Left ventricle myocardium superior (tissue), 1 donor: ENCODE data around the gene SPATC1L. TPM values are rescaled to one million over a fixed set of nuclear protein-coding genes. Genes with fewer than 3 reads are reported as not detected.
"Not testable (repeated sequence)": the region's sequence is repeated elsewhere in the genome, so short reads cannot be mapped to it uniquely, and the experiment has no call there.

Experiments used
- ATAC-seq: fragments of 200-7000 bp; cut with Tn5 transposase; one replicate; pipeline ENCODE4 v1.9.1; 2020; ENCODE audit warnings: mild to moderate bottlenecking, moderate library complexity
- DNase-seq: peaks from one replicate; pipeline ENCODE4 v3.0.0-alpha.2; 2020
- intact Hi-C: fragments of 100-400 bp; cut with micrococcal nuclease; formaldehyde crosslinking; loops from one replicate; pipeline ENCODE4 v1.11.0; 2022
- total RNA-seq: library from RNA; stranded (reverse); fragmentation: NEBNext Ultra II Directional; extraction: Animal tissue kit (Norgen Biotek cat#: 25700); gene quantifications from one replicate; pipeline ENCODE4 v1.2.1, GENCODE V29; 2021
- donor health status: DM: no; HTN: yes; CAD: no; lungs with severe emphysema.

Gene SPATC1L
- total RNA-seq, 1 donor from 2014 or later = 12.0 TPM

DNA sequence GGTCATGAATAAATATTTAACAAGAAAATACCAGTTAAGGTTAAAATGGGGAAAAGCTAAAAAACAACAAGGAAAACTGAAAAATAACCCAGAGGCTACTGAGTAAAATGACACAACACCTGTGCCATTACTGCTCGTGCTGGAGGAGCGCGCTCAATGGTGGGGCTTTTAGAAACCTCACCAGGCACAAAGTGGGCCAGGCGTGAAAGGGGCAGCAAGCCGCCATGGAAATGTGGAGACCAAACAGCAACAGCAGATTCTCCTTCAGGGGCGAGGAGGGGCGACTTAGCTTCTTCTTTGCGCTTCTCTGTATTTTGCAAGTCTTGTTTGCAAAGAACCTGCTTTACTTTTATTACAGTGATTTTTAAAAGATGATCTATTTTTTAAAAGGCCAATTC is 18.9 kb upstream of the SPATC1L start:
- no peak for DNase-seq
- intact Hi-C loops = no loop called here
- no peak for ATAC-seq

DNA sequence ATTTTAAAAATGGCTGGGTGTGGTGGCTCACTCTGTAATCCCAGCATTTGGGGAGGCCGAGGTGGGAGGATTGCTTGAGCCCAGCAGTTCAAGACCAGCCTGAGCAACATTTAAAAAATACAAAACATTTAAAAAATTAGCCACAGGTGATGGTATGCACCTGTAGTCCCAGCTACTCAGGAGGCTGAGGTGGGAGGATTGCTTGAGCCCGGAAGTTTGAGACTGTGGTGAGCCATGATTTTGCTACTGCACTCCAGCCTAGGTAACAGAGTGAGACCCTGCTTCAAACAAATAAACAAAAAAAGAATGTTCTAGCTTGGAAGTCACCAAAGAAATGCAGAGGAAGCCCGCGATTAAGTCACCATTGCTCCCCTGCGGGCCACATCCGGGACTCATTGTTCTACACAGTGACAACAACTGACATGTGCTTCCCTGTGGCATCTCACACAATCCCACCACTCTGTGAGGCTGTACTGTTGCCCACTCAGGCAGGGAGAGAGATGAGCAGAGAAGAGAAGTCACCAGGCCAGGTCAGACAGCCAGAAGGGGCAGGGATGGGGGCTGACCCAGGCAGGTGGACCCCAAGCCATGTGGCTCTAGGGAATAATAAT is 18.4 kb upstream of the SPATC1L start:
- DNase-seq = no peak
- intact Hi-C loops = no loop called here
- ATAC-seq = peak; percentile 48

DNA sequence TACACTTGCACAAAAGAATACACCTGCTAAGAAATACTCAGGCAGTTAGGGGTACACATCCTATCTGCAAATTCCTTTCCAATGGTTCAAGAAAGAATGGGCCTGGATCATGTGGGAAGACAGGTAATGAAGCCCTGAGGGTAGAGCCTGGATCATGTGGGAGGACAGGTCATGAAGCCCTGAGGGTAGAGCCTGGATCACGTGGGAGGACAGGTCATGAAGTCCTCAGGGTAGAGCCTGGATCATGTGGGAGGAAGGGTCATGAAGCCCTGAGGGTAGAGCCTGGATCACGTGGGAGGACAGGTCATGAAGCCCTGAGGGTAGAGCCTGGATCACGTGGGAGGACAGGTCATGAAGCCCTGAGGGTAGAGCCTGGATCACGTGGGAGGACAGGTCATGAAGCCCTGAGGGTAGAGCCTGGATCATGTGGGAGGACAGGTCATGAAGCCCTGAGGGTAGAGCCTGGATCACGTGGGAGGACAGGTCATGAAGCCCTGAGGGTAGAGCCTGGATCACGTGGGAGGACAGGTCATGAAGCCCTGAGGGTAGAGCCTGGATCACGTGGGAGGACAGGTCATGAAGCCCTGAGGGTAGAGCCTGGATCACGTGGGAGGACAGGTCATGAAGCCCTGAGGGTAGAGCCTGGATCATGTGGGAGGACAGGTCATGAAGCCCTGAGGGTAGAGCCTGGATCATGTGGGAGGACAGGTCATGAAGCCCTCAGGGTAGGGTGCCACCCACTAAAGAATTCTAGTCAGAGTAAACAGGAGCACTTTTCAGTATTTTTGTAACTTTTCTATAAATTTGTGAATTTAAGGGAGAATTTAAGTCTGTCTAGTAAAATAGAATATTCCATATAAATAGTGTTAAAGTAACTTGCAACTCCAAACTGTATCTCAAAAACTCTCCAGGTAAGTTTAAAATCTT is 16.9 kb upstream of the SPATC1L start:
- ATAC-seq, intact Hi-C loops, DNase-seq: not testable (repeated sequence)

DNA sequence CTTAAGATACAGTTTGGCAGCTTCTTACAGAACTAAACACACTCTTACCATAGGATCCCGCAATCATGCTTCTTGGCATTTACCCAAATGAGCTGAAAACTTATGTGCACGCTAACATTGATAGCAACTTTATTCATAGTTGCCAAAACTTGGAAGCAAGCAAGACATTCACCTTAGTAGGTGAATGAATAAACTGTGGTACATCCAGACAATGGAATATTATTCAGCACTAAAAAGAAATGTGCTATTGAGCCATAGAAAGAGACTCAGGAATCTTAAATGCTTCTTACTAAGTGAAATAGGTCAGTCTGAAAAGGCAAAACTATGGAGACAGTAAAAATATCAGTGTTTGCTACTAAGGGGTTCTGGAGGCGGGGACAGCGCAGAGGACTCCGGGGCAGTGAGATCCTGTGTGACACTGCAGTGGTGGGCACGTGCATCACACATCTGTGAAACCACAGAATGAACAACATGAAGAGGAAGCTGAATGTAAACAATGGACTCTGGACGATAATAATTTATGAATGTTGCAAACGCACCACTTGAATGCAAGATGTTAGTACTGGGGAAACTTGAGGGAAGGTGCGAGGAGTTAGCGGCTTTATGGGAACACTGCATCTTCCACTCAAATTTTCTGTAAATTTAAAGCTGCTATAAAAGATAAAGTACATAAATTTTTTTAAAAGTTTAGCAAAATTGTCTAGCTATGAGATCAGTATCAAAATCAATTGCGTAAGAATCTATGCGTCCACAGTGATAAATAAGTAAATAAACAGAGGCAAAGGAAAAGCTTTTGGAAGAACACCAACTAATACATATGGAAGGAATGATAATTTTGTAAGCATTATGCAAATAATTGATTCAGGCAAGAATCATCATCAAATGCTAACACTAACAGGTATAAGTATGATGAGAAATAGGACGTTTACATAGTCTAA is 15.4 kb upstream of the SPATC1L start:
- intact Hi-C loops = no loop called here

DNA sequence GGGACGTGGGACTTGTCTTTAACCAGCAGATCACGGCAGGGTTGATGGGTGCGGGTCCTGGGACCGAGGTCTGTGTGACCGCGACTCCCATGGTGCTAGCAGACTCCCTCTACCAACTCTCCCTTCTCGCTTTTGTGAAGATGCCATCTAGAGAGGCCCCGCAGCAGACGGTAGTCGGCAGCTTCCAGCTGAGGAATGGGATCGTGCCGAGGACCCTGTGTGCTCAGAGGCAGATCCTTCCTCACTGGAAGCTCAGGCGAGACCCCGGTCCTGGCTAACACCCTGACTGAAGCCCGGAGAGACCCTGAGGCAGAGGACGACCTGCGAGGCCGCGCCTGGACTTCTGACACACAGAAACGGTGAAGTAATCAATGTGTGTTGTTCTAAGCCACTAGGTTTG is 12.5 kb upstream of the SPATC1L start:
- no peak for ATAC-seq
- no peak for DNase-seq
- intact Hi-C loops = no loop called here

More for the DNA sequence above, 15.4 kb upstream of the SPATC1L start:
- DNase-seq = no peak
- no peak for ATAC-seq

DNA sequence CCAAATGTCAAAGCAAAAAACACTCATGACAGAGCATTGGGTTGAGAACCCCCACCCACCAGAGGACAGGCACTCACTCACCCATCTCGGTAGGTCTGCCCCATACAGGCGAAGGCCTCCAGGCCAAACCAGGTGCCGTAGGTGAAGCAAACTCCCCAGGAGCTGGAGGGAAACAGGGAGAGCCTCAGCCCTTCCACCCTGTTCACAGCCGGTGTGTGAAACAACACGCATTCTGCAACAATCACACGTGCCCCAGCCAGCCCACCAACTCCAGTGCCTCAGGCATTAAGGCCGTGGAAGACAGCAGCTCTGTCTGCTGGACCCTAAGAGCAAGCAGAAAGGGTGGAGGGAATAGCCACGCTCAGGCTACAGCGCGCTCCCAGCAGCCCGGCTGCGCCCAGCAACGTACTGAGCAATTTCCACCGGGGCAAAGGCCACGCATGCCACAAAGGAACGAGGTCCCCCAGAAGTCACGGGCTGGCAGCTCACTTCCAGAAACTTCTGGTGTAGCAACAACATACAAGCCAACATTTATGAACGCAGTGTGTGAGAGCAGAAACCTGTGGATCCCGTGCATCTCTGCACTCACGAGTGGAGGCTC is 11.4 kb upstream of the SPATC1L start:
- intact Hi-C loops = no loop called here
- DNase-seq (no peak), ATAC-seq (no peak)

DNA sequence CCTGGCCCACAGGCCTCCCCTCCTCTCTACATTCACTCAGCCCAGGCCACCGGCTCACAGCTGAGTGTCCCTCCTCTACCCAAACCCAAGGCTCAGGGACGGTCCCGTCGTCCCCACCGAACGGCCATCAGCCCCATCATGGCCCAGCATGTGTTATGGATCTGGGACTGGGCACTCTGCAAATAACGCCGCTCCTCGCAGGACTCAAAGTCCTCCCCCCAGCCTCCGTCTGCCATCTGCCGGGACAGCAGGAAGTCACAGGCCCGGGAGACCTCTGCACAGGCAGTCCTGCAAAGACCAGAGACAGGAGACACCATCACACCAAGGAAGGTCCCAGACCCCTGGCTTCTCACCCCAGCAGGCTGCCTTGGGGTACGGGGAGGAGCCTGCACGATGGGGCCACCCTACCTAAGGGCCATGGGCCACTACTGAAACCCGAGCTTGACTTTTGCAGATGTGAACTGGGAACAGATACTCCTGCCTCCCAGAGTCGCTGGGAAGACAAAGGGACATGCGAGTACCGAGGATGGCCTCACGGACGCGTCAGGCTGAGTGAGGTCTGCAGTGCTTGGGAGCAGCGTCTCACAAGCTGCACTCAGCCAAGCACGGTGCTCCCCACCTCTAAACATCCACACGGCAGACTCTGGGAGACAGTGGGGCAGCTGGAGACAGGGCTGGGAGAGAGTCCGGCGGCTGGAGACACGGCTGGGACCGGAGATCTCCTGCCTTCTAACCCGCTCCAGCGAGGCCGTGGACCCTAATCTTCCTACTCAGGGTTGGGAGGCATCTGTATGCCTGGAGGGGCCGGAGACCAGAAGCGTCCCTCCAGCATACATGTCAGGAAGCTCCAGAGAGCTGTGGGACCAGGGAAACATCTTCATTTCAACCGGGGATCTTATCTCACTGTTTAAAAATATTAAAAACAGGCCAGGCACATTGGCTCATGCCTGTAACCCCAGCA is 10.4 kb upstream of the SPATC1L start:
- intact Hi-C loops = no loop called here
- no peak for ATAC-seq
- no peak for DNase-seq

DNA sequence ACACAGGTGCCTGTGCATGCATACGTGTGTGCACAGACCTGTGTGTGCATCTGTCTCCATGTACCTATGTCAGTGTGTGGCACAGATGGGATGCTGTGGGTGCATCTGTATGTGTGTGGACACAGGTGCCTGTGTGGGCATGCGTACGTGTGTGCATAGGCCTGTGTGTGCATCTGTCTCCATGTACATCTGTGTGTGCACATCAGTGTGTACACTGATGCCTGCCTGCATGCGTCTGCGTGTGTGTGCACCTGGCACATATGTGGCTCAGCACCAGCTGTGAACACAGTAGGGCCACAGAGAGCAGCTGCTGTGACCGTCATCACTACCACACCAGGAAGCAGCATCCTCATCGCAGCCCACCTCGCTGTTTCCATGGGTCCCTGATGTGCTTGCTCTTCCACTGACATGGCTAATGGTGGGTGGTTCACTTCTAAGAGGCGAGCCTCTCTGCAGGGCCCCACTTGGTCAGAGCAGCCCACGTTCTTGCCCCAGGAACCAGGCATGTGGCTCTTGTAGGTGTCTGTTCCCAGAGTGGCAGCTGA is 9.6 kb upstream of the SPATC1L start:
- DNase-seq = no peak
- intact Hi-C loops = no loop called here
- ATAC-seq = no peak

DNA sequence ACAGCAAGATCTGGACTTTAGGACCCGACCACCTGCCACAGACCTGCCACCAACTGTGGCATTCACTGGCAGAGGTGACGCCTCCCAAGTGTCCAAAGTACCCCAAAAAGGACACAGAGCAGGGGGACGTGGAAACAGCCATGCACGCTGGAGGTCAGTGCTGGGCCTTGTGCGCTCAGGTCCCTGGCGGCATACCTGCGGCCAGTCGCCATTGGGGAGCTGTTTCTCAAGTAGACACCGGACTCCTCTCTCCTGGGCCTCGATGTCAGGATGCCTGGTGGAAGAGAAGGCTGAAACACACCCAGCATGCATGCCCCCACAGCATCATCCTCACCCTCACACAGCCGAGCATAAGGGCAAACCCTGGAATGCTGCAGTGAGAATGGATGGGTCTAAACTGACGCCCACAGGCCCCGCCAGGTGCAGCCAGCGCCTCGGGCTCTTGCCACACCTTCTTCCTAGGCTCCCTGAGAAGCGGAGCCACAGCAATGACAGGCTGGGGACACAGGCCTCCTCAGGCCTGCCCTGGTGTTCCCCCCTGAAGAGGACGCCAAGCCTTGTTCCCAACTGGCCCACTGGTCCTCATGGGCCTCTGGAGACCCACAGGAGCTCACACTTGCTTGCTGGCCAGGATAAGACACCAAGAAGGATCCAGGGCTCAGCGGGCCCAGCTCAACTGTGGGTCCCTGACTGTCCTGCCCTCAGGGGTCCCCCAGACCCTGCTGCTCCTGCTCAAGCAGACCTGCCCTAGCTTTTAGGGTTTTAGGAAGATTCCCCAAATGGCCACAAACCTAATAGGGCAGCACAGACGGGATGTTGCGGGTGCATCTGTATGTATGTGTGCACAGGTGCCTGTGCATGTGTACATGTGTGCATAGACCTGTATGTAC is 7.7 kb upstream of the SPATC1L start:
- ATAC-seq (no peak), DNase-seq (no peak)
- intact Hi-C loops = no loop called here

DNA sequence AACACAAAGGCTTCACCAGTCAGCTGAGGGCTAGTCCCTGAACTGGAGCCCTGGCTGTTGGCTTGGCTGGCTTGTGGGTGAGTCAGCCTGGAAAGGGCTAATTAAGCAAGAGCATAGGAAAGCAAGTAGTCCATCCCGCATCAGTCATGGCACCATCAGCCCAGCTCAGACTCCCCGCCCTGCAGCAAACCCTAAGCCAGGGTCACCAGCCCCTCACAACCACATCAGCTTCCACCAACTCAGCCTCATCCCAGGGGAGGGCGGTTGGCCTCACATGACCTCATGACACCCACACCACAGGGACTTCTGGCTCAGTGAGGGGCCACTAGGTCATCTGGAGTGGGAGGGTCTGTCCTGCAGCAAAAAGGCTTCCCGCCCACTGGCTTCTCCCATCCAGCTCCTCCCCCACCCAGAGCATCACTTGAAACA is 7.0 kb upstream of the SPATC1L start:
- peak; percentile 57 for DNase-seq
- ATAC-seq = peak; percentile 2
- intact Hi-C loops = no loop called here

DNA sequence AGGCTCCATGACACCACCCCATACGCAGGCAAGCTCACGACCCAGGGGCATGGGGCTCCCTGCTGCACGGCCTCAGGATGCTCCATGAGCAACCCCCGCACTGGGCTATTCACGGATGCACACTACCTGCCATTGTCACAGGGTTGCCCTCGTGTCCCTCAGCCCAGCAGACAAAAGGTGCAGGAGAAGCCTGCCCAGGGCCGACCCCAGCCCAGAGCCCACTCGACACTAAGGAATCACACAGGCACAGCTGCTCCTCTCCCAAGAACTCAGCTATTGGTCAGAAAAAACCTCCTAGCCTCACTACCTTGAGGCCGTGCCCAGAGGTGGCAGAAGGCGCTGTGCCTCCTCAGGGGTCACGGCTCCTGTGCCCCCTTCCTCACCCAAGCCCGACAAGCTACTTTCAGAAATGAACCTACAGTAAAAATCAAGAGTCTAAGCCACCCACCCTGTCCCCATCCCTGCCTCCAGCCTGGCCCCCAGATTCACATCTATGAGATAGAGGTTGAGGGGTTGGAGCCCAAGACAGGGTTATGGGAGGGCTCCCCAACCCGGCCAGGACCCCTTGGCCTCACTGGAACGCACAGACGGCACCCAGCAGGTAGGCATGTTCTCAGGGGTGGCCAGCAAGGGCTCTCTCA is 6.4 kb upstream of the SPATC1L start:
- no peak for ATAC-seq
- no peak for DNase-seq
- intact Hi-C loops = no loop called here

DNA sequence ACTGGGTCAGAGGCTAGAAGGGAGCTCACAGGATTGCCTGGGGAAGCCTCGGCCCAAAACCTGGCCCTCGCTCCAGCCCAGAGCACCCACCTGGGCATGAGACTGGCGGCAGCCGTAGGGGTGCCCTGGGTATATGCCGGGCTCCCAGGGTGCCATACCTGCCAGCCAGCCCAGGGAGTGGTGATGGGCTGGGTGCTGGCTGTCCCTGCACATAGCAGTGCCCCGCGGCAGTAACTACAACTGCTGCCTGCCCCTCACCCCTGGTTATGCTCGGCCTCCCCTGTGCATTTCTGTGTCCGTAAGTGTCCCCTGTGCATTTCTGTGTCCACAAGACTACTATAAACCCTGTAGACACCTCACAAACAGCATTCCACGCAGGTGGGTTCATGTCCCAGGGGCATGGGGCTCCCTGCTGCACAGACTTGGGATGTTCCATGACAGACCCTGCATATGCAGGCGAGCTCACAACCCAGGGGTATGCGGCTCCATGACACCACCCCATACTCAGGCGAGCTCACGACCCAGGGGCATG is 5.8 kb upstream of the SPATC1L start:
- DNase-seq (no peak), ATAC-seq (no peak)
- intact Hi-C loops = no loop called here

DNA sequence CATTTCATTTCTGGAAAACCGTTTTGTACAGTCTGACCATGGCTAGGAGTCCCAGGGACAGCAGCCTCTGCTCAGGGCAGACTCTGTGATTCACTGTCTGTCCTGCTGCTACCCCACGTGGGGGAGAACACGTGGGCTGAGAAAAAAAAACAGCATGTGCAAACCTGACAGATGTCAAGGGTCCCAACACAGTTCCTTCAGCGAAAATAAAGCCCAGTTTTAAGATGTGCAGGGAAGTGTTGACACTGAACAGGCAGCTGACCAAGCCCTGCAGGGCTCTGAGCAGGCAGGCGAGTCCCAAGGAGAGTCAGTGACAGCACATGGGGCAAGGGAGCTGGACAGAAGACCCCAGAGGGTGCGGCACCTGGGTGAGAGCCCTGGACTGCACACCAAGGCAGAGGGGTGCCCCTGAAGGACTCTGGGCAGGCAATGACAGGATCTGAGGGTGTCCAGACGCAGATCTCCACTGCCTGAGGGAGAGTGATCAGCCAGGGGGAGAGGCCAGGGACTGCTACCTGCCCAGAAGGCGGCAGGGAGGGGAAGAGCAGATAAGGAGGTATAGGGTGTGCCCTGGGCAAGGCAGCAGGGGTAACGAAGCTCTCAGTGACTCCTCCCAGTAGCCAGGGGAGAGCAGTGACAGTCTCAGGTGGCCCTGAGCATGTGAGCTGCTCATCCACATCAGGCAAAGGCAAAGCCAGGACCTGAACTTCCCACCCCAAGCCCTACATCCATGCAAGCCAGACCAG is 5.1 kb upstream of the SPATC1L start:
- ATAC-seq = peak; percentile 7
- intact Hi-C loops = no loop called here
- no peak for DNase-seq

DNA sequence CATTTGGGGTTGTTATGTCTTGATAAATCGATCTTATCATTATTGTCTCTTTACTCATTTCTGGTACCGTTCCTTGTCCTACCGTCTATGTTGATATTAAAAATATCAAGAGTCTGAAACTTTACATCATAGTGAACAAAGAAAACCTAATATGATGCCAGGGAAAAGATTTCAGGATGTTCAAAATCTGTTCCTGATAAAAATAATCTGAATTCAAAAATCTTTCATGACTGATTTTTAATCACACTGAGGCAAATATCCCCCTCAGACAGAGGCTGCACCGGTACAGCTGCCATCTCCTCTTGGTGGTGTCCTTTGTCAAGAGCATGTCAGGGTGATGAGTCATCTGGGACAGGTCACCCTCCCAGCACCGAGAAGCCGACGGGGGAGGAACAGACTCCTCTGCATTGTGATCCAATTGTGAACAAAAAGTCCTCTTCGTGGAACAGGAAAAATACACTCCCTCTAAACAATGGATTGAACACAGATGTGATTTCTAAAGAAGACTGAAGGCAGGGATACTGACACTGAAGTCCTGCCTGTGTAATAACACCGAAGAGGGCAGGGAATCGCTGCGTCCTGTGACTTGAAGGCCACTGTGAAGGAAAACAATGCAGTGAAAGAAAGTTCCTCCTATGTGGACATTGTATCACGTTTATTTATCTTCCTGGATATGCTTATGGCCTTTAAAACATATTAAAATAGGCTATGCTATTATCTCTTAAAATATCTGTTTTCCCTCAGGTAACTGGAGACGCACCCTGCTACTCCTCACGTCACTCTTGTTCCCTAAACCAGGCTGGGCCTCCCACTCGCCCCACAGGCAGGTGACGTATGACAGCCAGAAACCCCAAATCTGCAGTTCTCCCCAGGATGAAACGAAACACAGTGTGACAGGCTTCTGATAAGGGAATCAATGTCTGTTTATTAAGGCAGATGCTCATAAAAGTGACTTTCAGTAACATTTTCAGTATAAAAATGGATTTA is 4.3 kb upstream of the SPATC1L start:
- intact Hi-C loops = no loop called here
- peak; percentile 74 for ATAC-seq
- peak; percentile 72 for DNase-seq
